H1 (cell line): ENCODE measurements around the gene CBFB. TPM values are rescaled to one million over a fixed set of nuclear protein-coding genes. Genes with fewer than 3 reads are reported as not detected.

Source experiments
- CTCF ChIA-PET: fragments of 300-600 bp; sonication (Branson Sonifier 250); formaldehyde crosslinking; loops from one replicate; lab custom pipeline; 2021; ENCODE audit not compliant: partially characterized antibody; lab: Charles Lee
- POLR2A ChIA-PET: fragments of 300-600 bp; sonication (Branson Sonifier 250); formaldehyde crosslinking; loops from one replicate; lab custom pipeline; 2021; ENCODE audit warnings: inconsistent platforms; ENCODE audit not compliant: partially characterized antibody; lab: Charles Lee
- DNase-seq, 2 experiments: peaks; one replicate each; pipeline versions ENCODE4 v3.0.0 to v3.0.0-alpha.2; 2010 to 2022; ENCODE audit warnings: low spot score in 2 of 2, low read depth in 1 of 2, mixed read lengths in 1 of 2
- FAIRE-seq: peaks from 2 replicates; lab custom pipeline; 2011; peaks lifted over from hg19 to GRCh38; lab: Jason Lieb, UNC
- H2AFZ ChIP-seq: 2 replicates; pipeline ENCODE4 v1.8.1; 2012; ENCODE audit warnings: low read length, inconsistent platforms
- H2AK5ac ChIP-seq: 2 replicates; pipeline ENCODE4 v1.6.1; 2013; ENCODE audit warnings: low read depth, low read length
- H2BK120ac ChIP-seq: replicated peaks from 2 replicates; pipeline ENCODE3; 2013; ENCODE audit warnings: low read depth, low read length, inconsistent platforms
- H2BK12ac ChIP-seq: 2 replicates; pipeline ENCODE4 v1.6.1; 2013; ENCODE audit warnings: low read depth, low read length
- H2BK15ac ChIP-seq: 2 replicates; pipeline ENCODE4 v1.6.1; 2013; ENCODE audit warnings: low read length
- H2BK20ac ChIP-seq: 2 replicates; pipeline ENCODE4 v1.6.1; 2013; ENCODE audit warnings: low read length
- H2BK5ac ChIP-seq: 2 replicates; pipeline ENCODE4 v1.6.1; 2013; ENCODE audit warnings: low read depth, low read length
- H3K14ac ChIP-seq: 2 replicates; pipeline ENCODE4 v1.6.1; 2013; ENCODE audit warnings: inconsistent platforms; ENCODE audit not compliant: insufficient read length
- H3K18ac ChIP-seq: 2 replicates; pipeline ENCODE4 v1.6.1; 2013; ENCODE audit warnings: low read length; ENCODE audit errors: extremely low read depth
- H3K23ac ChIP-seq: 2 replicates; pipeline ENCODE4 v1.6.1; 2013; ENCODE audit warnings: inconsistent platforms; ENCODE audit not compliant: insufficient read length
- H3K23me2 ChIP-seq: 2 replicates; pipeline ENCODE4 v1.6.1; 2013; ENCODE audit warnings: low read depth, low read length
- H3K27ac ChIP-seq: 2 replicates; pipeline ENCODE4 v1.6.1; 2011; ENCODE audit warnings: low read depth, low read length, inconsistent platforms
- H3K27me3 ChIP-seq, 4 experiments: replicated peaks in 1 of 4; 1 replicate in 1 of 4; 2 replicates in 3 of 4; pipeline versions ENCODE4 v1.6.1 to v1.8.1; 2011 to 2013; ENCODE audit warnings: low read length in 3 of 4, mild to moderate bottlenecking in 3 of 4, inconsistent platforms in 2 of 4, mixed read lengths in 2 of 4, moderate library complexity in 1 of 4; ENCODE audit not compliant: control insufficient read depth in 3 of 4, insufficient read depth in 3 of 4; ENCODE audit errors: extremely low read depth in 1 of 4
- H3K36me3 ChIP-seq, 4 experiments: 2 replicates each; pipeline versions ENCODE4 v1.6.1 to v1.8.1; 2011 to 2013; ENCODE audit warnings: mild to moderate bottlenecking in 4 of 4, low read length in 3 of 4, moderate library complexity in 2 of 4, control low read depth in 1 of 4, inconsistent platforms in 1 of 4; ENCODE audit not compliant: insufficient read depth in 4 of 4, control insufficient read depth in 2 of 4
- H3K4ac ChIP-seq: replicated peaks from 2 replicates; pipeline ENCODE3; 2013; ENCODE audit warnings: low read length, low read depth, mixed read lengths, inconsistent platforms; ENCODE audit not compliant: insufficient read length
- H3K4me1 ChIP-seq, 4 experiments: replicated peaks in 1 of 4; 1 replicate in 1 of 4; 2 replicates in 3 of 4; pipeline versions ENCODE4 v1.6.1 to v1.8.1; 2011 to 2013; ENCODE audit warnings: low read length in 3 of 4, inconsistent platforms in 2 of 4, mixed read lengths in 1 of 4; ENCODE audit not compliant: insufficient read depth in 4 of 4, control insufficient read depth in 3 of 4
- H3K4me2 ChIP-seq, 2 experiments: 2 replicates each; pipeline versions ENCODE4 v1.6.1 to v1.8.1; 2011 to 2013; ENCODE audit warnings: low read depth in 2 of 2, low read length in 2 of 2, control low read depth in 1 of 2, inconsistent platforms in 1 of 2, mild to moderate bottlenecking in 1 of 2; ENCODE audit not compliant: insufficient read depth in 1 of 2
- H3K4me3 ChIP-seq, 4 experiments: fragments of 200-600, 300-600 bp in 1 of 4; sonication (generic), shearing (Covaris generic), sonication (Bioruptor Twin) in 1 of 4; 2 replicates each; pipeline versions ENCODE4 v1.5.1 to v1.8.1; 2011 to 2016; ENCODE audit warnings: low read length in 4 of 4, low read depth in 3 of 4, control low read depth in 2 of 4, inconsistent platforms in 2 of 4, mild to moderate bottlenecking in 2 of 4, mixed read lengths in 1 of 4, moderate library complexity in 1 of 4; ENCODE audit not compliant: insufficient read depth in 2 of 4; ENCODE audit errors: extremely low read depth in 1 of 4
- H3K56ac ChIP-seq: replicated peaks from 2 replicates; pipeline ENCODE3; 2013; ENCODE audit warnings: low read depth, mild to moderate bottlenecking, mixed read lengths, low read length, inconsistent platforms; ENCODE audit not compliant: insufficient read length
- H3K79me1 ChIP-seq: 2 replicates; pipeline ENCODE4 v1.6.1; 2013; ENCODE audit warnings: low read depth, low read length, control low read depth
- H3K79me2 ChIP-seq, 2 experiments: 2 replicates each; pipeline versions ENCODE4 v1.6.1 to v1.8.1; 2012 to 2013; ENCODE audit warnings: low read length in 2 of 2, mild to moderate bottlenecking in 2 of 2, inconsistent platforms in 1 of 2; ENCODE audit not compliant: insufficient read depth in 2 of 2, control insufficient read depth in 1 of 2
- H3K9ac ChIP-seq, 4 experiments: replicated peaks in 1 of 4; 1 replicate in 1 of 4; 2 replicates in 3 of 4; pipeline versions ENCODE4 v1.6.1 to v1.8.1; 2011 to 2013; ENCODE audit warnings: low read depth in 3 of 4, low read length in 3 of 4, control low read depth in 2 of 4, mild to moderate bottlenecking in 2 of 4, moderate library complexity in 2 of 4, inconsistent platforms in 1 of 4; ENCODE audit errors: extremely low read depth in 1 of 4
- H3K9me3 ChIP-seq, 2 experiments: 2 replicates each; pipeline versions ENCODE4 v1.6.1 to v1.8.1; 2012 to 2013; ENCODE audit warnings: mild to moderate bottlenecking in 2 of 2, moderate library complexity in 2 of 2, control low read depth in 1 of 2, inconsistent platforms in 1 of 2, low read depth in 1 of 2, low read length in 1 of 2, mixed read lengths in 1 of 2; ENCODE audit not compliant: insufficient read depth in 2 of 2
- H4K20me1 ChIP-seq, 2 experiments: replicated peaks in 1 of 2; 2 replicates each; pipeline versions ENCODE3 to v1.8.1; 2011 to 2013; ENCODE audit warnings: inconsistent platforms in 2 of 2, low read length in 2 of 2, mild to moderate bottlenecking in 1 of 2; ENCODE audit not compliant: insufficient read depth in 2 of 2, control insufficient read depth in 1 of 2
- H4K5ac ChIP-seq: 2 replicates; pipeline ENCODE4 v1.6.1; 2013; ENCODE audit warnings: low read length, low read depth, mixed read lengths, inconsistent platforms; ENCODE audit not compliant: insufficient read length
- H4K8ac ChIP-seq: 2 replicates; pipeline ENCODE4 v1.8.0; 2013; ENCODE audit warnings: mild to moderate bottlenecking, moderate library complexity, low read length, inconsistent platforms; ENCODE audit not compliant: insufficient read depth; ENCODE audit errors: extremely low read depth
- H4K91ac ChIP-seq: replicated peaks from 2 replicates; pipeline ENCODE3; 2013; ENCODE audit warnings: low read length, mixed read lengths, inconsistent platforms; ENCODE audit not compliant: insufficient read length
- BACH1 ChIP-seq: IDR thresholded peaks from 2 replicates; pipeline ENCODE4 v1.6.1; 2012; ENCODE audit warnings: low read length, improper control_type of control experiment
- KDM1A ChIP-seq: fragments of 200-600, 300-600 bp; sonication (generic); IDR thresholded peaks from 2 replicates; pipeline ENCODE4 v1.7.1; 2016; ENCODE audit warnings: mild to moderate bottlenecking, low read length, borderline replicate concordance
- PHF8 ChIP-seq: fragments of 200-600 bp; sonication (generic); conservative IDR thresholded peaks from 2 replicates; pipeline ENCODE4 v1.7.1; 2012; ENCODE audit warnings: low read depth, mild to moderate bottlenecking, inconsistent platforms, low read length, moderate library complexity
- TAF1 ChIP-seq: IDR thresholded peaks from 2 replicates; pipeline ENCODE4 v1.6.1; 2011; ENCODE audit warnings: mild to moderate bottlenecking, low read depth, low read length
- TAF7 ChIP-seq: optimal IDR thresholded peaks from 2 replicates; pipeline ENCODE3; 2011; ENCODE audit warnings: low read depth, mild to moderate bottlenecking, inconsistent platforms, low read length, moderate library complexity, borderline replicate concordance
- WGBS, 2 experiments: shearing (Covaris generic) in 1 of 2; methylation state at CpG; one replicate each; pipeline versions ENCODE4 v1.1.6 to v1.1.7; 2013 to 2015; ENCODE audit warnings: low lambda C conversion rate in 2 of 2, mixed read lengths in 2 of 2, inconsistent platforms in 1 of 2, low coverage in 1 of 2, missing lambda C conversion rate in 1 of 2; ENCODE audit not compliant: insufficient replicate concordance in 2 of 2, insufficient coverage in 1 of 2, insufficient read length in 1 of 2; ENCODE audit errors: extremely low coverage in 1 of 2, missing lambda C conversion rate in 1 of 2; 5-methylcytosine and 5-hydroxymethylcytosine counted together
- polyA plus RNA-seq, 7 experiments: library from polyadenylated mRNA; depleted of rRNA in 3 of 7; stranded (reverse) in 5 of 7; unstranded in 2 of 7; fragments of >200 nt in 5 of 7; fragments of 200-250 nt in 2 of 7; gene quantifications; 1 replicate in 5 of 7; 2 replicates in 1 of 7; 4 replicates in 1 of 7; pipeline versions ENCODE4 v1.2.1 to v1.2.3, GENCODE V29; 2011 to 2013; ENCODE audit warnings: missing spikeins in 2 of 7, mixed read lengths in 2 of 7
- total RNA-seq: library from RNA; stranded (reverse); fragmentation: NEBNext Ultra II Directional; extraction: Animal tissue kit (Norgen Biotek cat#: 25700); gene quantifications from 2 replicates; pipeline ENCODE4 v1.2.1, GENCODE V29; 2021

Gene CBFB
- total and polyA plus RNA-seq, 2 of the 8 experiments (the other 6 are each of a cell fraction or from before 2014, with no cell fraction given), result 11.5 to 31.6 TPM

GRCh38 chr16:67077871-67078270 is 48.9 kb downstream of the CBFB start:
- Histone ChIP-seq H3K36me3 (no peaks in the 10 kb centered on the region), H2AFZ (no peak overlapping the region)
- no peak for FAIRE-seq

More at GRCh38 chr16:67077871-67078270, 48.9 kb downstream of the CBFB start:
- Histone ChIP-seq H2BK120ac (no peak overlapping the region), H3K4ac (no peak overlapping the region), H3K23ac (no peak overlapping the region), H4K91ac (no peak overlapping the region), H3K27me3 (no peaks in the 10 kb centered on the region), H3K23me2 (no peaks in the 10 kb centered on the region), H2BK15ac (no peak overlapping the region), H3K56ac (no peak overlapping the region), H3K79me2 (no peaks in the 10 kb centered on the region), H2BK20ac (no peak overlapping the region), H2AK5ac (no peak overlapping the region), H2BK12ac (no peak overlapping the region), H3K4me2 (no peak overlapping the region), H4K8ac (no peak overlapping the region), H3K18ac (no peak overlapping the region), H3K14ac (no peak overlapping the region), H3K9ac (no peak overlapping the region), H2BK5ac (no peak overlapping the region), H4K5ac (no peak overlapping the region), H3K4me3 (no peak overlapping the region), H3K9me3 (no peaks in the 10 kb centered on the region), H3K4me1 (no peaks in the 10 kb centered on the region), H3K27ac (no peak overlapping the region), H3K79me1 (no peaks in the 10 kb centered on the region), H4K20me1 (no peaks in the 10 kb centered on the region)
- 87% methylated on average over 4 of the region's 4 CpGs; no CpG with 5 or more reads in 1 of the 2 experiments for WGBS, 2 experiments
- TF ChIP-seq BACH1 (no peak), PHF8 (no peak), KDM1A (no peak), TAF7 (no peak), TAF1 (no peak)
- CTCF ChIA-PET, result interaction anchor here (2.0 kb wide), 1 partner anchor 25 kb away, joined by 12 read pairs; no protein-coding TSS in a partner anchor
- no peak for DNase-seq
- POLR2A ChIA-PET, result interaction anchor here (0.9 kb wide), 1 partner anchor 16 kb away, joined by 3 read pairs; no protein-coding TSS in a partner anchor
